Measurements from ENCODE around the gene NKX6-1. TPM values are rescaled to one million over a fixed set of nuclear protein-coding genes. Genes with fewer than 3 reads are reported as not detected.

NKX6-1 gene
- under 0.01 TPM in 1 of 2 replicates, not detected in the other for total RNA-seq

DNA sequence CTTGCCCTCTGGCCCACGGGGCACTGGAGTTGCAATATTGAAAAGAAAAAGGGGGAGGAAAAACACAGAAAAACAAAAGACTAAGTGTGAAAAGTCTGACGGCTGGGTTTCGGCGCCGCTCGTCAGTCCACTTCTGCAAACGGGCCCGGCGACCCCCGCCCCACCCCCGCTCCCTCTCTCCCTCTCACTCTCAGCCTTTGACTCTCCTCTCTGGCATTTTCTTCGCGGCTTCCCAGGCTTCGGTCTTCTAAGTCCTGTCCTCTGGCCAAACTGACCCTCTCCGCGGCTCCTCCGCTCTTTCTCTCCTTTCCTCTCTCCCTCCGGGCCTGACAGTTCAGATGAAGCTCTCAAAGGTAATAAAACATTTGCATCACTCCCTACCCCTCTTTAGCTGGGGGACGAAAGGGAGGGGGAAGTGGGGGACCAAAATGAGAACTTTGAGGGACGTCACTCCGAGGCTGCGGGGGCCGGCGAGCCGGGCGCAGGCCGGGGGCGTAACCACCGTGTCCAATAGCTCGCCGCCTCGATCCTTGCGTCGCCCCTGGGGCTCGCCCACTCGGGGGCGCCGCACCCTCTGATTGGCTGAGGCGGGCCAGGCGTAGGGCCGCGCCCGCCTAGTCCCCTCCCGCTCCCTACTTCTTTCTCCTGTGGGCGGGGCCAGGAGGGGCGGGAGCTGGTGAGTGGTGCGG lies at the start of gene NKX6-1:
TSS of gene NKX6-1 (minus strand) at position 358 of the 689 bp plus-strand sequence. CDS start 1,064 bp downstream, outside the sequence.

Small RNAs within 50 kb of the gene (small RNA-seq; reads per million reads assigned to genes)
- not detected for gene RPL3P13

Other genes starting within 250 kb of the NKX6-1 start
- under 0.01 TPM in 2 replicates for gene CDS1, start 83.8 kb upstream of the NKX6-1 start, total RNA-seq

Data from hair follicle dermal papilla cell (primary cell).